HEK293 (cell line): ENCODE data around the gene PPFIA3.

Source experiments
- AEBP2 ChIP-seq: fragments of 450-650 bp; formaldehyde crosslinking; IDR thresholded peaks from 2 replicates; pipeline ENCODE4 v1.5.1; 2016; ENCODE audit warnings: missing biosample characterization, missing genetic modification characterization, borderline replicate concordance
- CTCF ChIP-seq: fragments of 450-650 bp; formaldehyde crosslinking; IDR thresholded peaks from 2 replicates; pipeline ENCODE4 v1.5.1; 2016; ENCODE audit warnings: missing biosample characterization, missing genetic modification characterization
- ELK4 ChIP-seq: IDR thresholded peaks from 2 replicates; pipeline ENCODE4 v1.6.1; 2011; ENCODE audit warnings: mild to moderate bottlenecking, low read depth, low read length, borderline replicate concordance
- KLF17 ChIP-seq: fragments of 450-650 bp; formaldehyde crosslinking; IDR thresholded peaks from 2 replicates; pipeline ENCODE4 v1.5.1; 2016; ENCODE audit warnings: missing biosample characterization, missing genetic modification characterization
- PRDM10 ChIP-seq: fragments of 450-650 bp; formaldehyde crosslinking; IDR thresholded peaks from 2 replicates; pipeline ENCODE4 v1.5.1; 2016; ENCODE audit warnings: missing biosample characterization, missing genetic modification characterization
- SCRT2 ChIP-seq: fragments of 450-650 bp; formaldehyde crosslinking; IDR thresholded peaks from 2 replicates; pipeline ENCODE4 v1.5.1; 2016; ENCODE audit warnings: missing biosample characterization, missing genetic modification characterization
- ZNF121 ChIP-seq: fragments of 450-650 bp; formaldehyde crosslinking; IDR thresholded peaks from 2 replicates; pipeline ENCODE4 v1.5.1; 2016; ENCODE audit warnings: missing biosample characterization, missing genetic modification characterization
- ZNF362 ChIP-seq: fragments of 450-650 bp; formaldehyde crosslinking; IDR thresholded peaks from 2 replicates; pipeline ENCODE4 v1.5.1; 2016; ENCODE audit warnings: missing biosample characterization, missing genetic modification characterization
- ZNF549 ChIP-seq: fragments of 450-650 bp; IDR thresholded peaks from 2 replicates; pipeline ENCODE4 v1.5.1; 2018; ENCODE audit warnings: missing biosample characterization, missing genetic modification characterization, mild to moderate bottlenecking, inconsistent platforms, moderate library complexity
- ZNF555 ChIP-seq: fragments of 450-650 bp; formaldehyde crosslinking; conservative IDR thresholded peaks from 2 replicates; pipeline ENCODE4 v1.5.1; 2017; ENCODE audit warnings: missing biosample characterization, mild to moderate bottlenecking, missing genetic modification characterization, inconsistent platforms
- ZNF747 ChIP-seq: fragments of 450-650 bp; formaldehyde crosslinking; IDR thresholded peaks from 2 replicates; pipeline ENCODE4 v1.5.1; 2016; ENCODE audit warnings: missing biosample characterization, missing genetic modification characterization

GRCh38 chr19:49104229-49104864, 15.0 kb upstream of the PPFIA3 start:
- TF ChIP-seq ZNF555 (tag by site-specific recombination) (no peak), AEBP2 (tag by site-specific recombination) (no peak), SCRT2 (tag by site-specific recombination) (no peak), CTCF (no peak), KLF17 (no peak), ZNF747 (tag by site-specific recombination) (no peak), ZNF121 (tag by site-specific recombination) (no peak), ELK4 (no peak), PRDM10 (tag by site-specific recombination) (no peak), ZNF362 (no peak), ZNF549 (no peak)
